Measurements from ENCODE around the gene C17orf114.
"Not testable (repeated sequence)": the region's sequence is repeated elsewhere in the genome, so short reads cannot be mapped to it uniquely, and the experiment has no call there.

Gene C17orf114

GRCh38 chr17:4833941-4834680 lies 32.0 kb upstream of the C17orf114 start:
- peak overlapping the region; percentile 91 for H3K27ac ChIP-seq
- CTCF ChIA-PET: interaction anchor here (0.9 kb wide), 1 partner anchor 24 kb away, joined by 5 read pairs; no protein-coding TSS in a partner anchor
- intact Hi-C loops (cut with micrococcal nuclease; ENCODE audit: unreplicated experiment): loop anchor here (1.0 to 10.0 kb wide), 3 partner anchors 15 to 111 kb away; partner anchors contain the start of genes PFN1, RNF167 and SLC25A11

GRCh38 chr17:4833178-4833940 lies 31.2 kb upstream of the C17orf114 start, which contains the start of gene MINK1:
MINK1 (plus strand) TSS chr17:4833340; CDS start chr17:4833584, 244 bp downstream.
- peak; percentile 77 to 95 for DNase-seq
- intact Hi-C loops (cut with micrococcal nuclease; ENCODE audit: unreplicated experiment): loop anchor here (10.0 kb wide), 1 partner anchor 111 kb away; the partner anchor contains the start of genes PFN1, RNF167 and SLC25A11

More at GRCh38 chr17:4833941-4834680, 32.0 kb upstream of the C17orf114 start:
- no peak for TF ChIP-seq EZH2 (IDR thresholded peaks at IDR 0.05; ENCODE audit: low read depth)
- no peak for TF ChIP-seq CTCF (conservative IDR thresholded peaks at IDR 0.05)
- H3K36me3 ChIP-seq (ENCODE audit: low read depth): 0 out of 2 replicates have a peak, but pooled peaks cover 17% of the 10 kb centered on the region
- H3K27me3 ChIP-seq (ENCODE audit: insufficient read depth, low read depth): no peaks in the 10 kb centered on the region
- BruUV-seq (replicated peaks): TSS peak; percentile 39
- H3K9me3 ChIP-seq (ENCODE audit: insufficient read depth, low read depth): no peaks in the 10 kb centered on the region
- peak overlapping the region; percentile 86; the same call in 1 of the 2 replicates for H2AFZ ChIP-seq
- H3K4me1 ChIP-seq (replicated peaks; ENCODE audit: insufficient read depth): peaks cover 18% of the 10 kb centered on the region
- H3K4me2 ChIP-seq: peak overlapping the region; percentile 85
- peak in 1 of 2 experiments; percentile 27 for DNase-seq
- H3K9me2 ChIP-seq (ENCODE audit: insufficient read depth): no peaks in the 10 kb centered on the region
- H3F3A ChIP-seq (ENCODE audit: insufficient read depth, low read depth): peaks cover 3% of the 10 kb centered on the region; the same call in 1 of the 2 replicates
- H4K20me1 ChIP-seq (ENCODE audit: insufficient read depth): peaks cover 22% of the 10 kb centered on the region; the same call in 1 of the 2 replicates
- H3K79me2 ChIP-seq (ENCODE audit: low read depth): peaks cover 55% of the 10 kb centered on the region
- POLR2A ChIA-PET (ENCODE audit: unreplicated experiment): interaction anchor here (0.7 kb wide), 1 partner anchor 27 kb away, joined by 3 read pairs; the partner anchor contains the start of gene PLD2
- peak overlapping the region; percentile 66 for H3K4me3 ChIP-seq

GRCh38 chr17:4832829-4833177 lies 30.7 kb upstream of the C17orf114 start:
- peaks cover 21% of the 10 kb centered on the region; the same call in 1 of the 2 replicates for H4K20me1 ChIP-seq (ENCODE audit: insufficient read depth)
- POLR2A ChIA-PET (ENCODE audit: unreplicated experiment): interaction anchor here (0.6 to 1.0 kb wide), 2 partner anchors 37 to 150 kb away, joined by 4 to 6 read pairs; partner anchors contain the start of gene PSMB6
- CTCF ChIA-PET; H3K36me3 ChIP-seq (ENCODE audit: low read depth); DNase-seq; H3F3A ChIP-seq (ENCODE audit: insufficient read depth, low read depth); H3K9me3 ChIP-seq (ENCODE audit: insufficient read depth, low read depth); H3K9me2 ChIP-seq (ENCODE audit: insufficient read depth); H3K27me3 ChIP-seq (ENCODE audit: insufficient read depth, low read depth); BruUV-seq (replicated peaks): not testable (repeated sequence)
- intact Hi-C loops (cut with micrococcal nuclease; ENCODE audit: unreplicated experiment): loop anchor here (10.0 kb wide), 1 partner anchor 112 kb away; the partner anchor contains the start of genes PFN1, RNF167 and SLC25A11
- peak overlapping the region; percentile 66; the same call in 1 of the 2 replicates for H3K4me3 ChIP-seq
- peaks cover 44% of the 10 kb centered on the region for H3K79me2 ChIP-seq (ENCODE audit: low read depth)
- peak overlapping the region; percentile 85 for H3K4me2 ChIP-seq
- peak overlapping the region; percentile 91 for H3K27ac ChIP-seq
- peak overlapping the region; percentile 100 for H2AFZ ChIP-seq
- peaks cover 18% of the 10 kb centered on the region for H3K4me1 ChIP-seq (replicated peaks; ENCODE audit: insufficient read depth)

More at GRCh38 chr17:4833178-4833940, 31.2 kb upstream of the C17orf114 start, which contains the start of gene MINK1:
- no TSS peak for BruUV-seq (replicated peaks)
- POLR2A ChIA-PET (ENCODE audit: unreplicated experiment): interaction anchor here (0.6 to 1.0 kb wide), 3 partner anchors 27 to 151 kb away, joined by 3 to 6 read pairs (median 4); partner anchors contain the start of genes PLD2 and PSMB6
- Histone ChIP-seq H3K4me1 (replicated peaks; ENCODE audit: insufficient read depth) (peaks cover 18% of the 10 kb centered on the region), H3K27me3 (ENCODE audit: insufficient read depth, low read depth) (no peaks in the 10 kb centered on the region), H4K20me1 (ENCODE audit: insufficient read depth) (peaks cover 22% of the 10 kb centered on the region; the same call in 1 of the 2 replicates), H3K9me3 (ENCODE audit: insufficient read depth, low read depth) (no peaks in the 10 kb centered on the region), H3K27ac (peak within 1 kb of the TSS; percentile 91), H3K79me2 (ENCODE audit: low read depth) (peaks cover 50% of the 10 kb centered on the region), H3K9me2 (ENCODE audit: insufficient read depth) (no peaks in the 10 kb centered on the region), H3K4me3 (peak within 1 kb of the TSS; percentile 66), H3K36me3 (ENCODE audit: low read depth) (0 out of 2 replicates have a peak, but pooled peaks cover 14% of the 10 kb centered on the region), H2AFZ (peak within 1 kb of the TSS; percentile 100), H3F3A (ENCODE audit: insufficient read depth, low read depth) (peaks cover 6% of the 10 kb centered on the region; the same call in 1 of the 2 replicates), H3K4me2 (peak within 1 kb of the TSS; percentile 85)
- no peak for TF ChIP-seq EZH2 (IDR thresholded peaks at IDR 0.05; ENCODE audit: low read depth)
- CTCF ChIA-PET: interaction anchor here (0.9 kb wide), 1 partner anchor 25 kb away, joined by 5 read pairs; no protein-coding TSS in a partner anchor

Measured in PC-9 (cell line).